K562 (cell line): ENCODE results near the gene CCDC187. TPM values are rescaled to one million over a fixed set of nuclear protein-coding genes. Genes with fewer than 3 reads are reported as not detected.

Source experiments
- ATAC-seq: fragments of 200-7000 bp; cut with Tn5 transposase; 3 replicates; pipeline ENCODE4 v1.9.1; 2020; ENCODE audit warnings: moderate library complexity
- BruUV-seq: library from RNA; stranded (reverse); fragments of 400-500 nt; replicated peaks from 2 replicates; lab custom pipeline; 2021; lab: Mats Ljungman, UMichigan
- CTCF ChIA-PET: fragments of 300-600 bp; formaldehyde crosslinking; extraction: SDS; loops from one replicate; lab custom pipeline; 2021; ENCODE audit warnings: low intra/inter-chr PET ratio; lab: Yijun Ruan, JAX
- POLR2A ChIA-PET: fragments of 300-600, 350-650 bp; sonication (Branson Sonifier 250); formaldehyde crosslinking; extraction: SDS; loops from one replicate; lab custom pipeline; 2021; ENCODE audit warnings: antibody characterized with exemption, inconsistent platforms; lab: Yijun Ruan, JAX
- DNase-seq, 4 experiments: peaks; one replicate each; pipeline versions ENCODE4 v3.0.0 to v3.0.0-alpha.2; 2011 to 2018; ENCODE audit warnings: low spot score in 3 of 4, mixed read lengths in 3 of 4; ENCODE audit errors: extremely low read depth in 1 of 4
- FAIRE-seq: peaks from 2 replicates; lab custom pipeline; 2011; peaks lifted over from hg19 to GRCh38; lab: Jason Lieb, UNC
- H2AFZ ChIP-seq: 2 replicates; pipeline ENCODE4 v1.6.0; 2011; ENCODE audit warnings: low read depth, low read length, control low read depth, inconsistent platforms
- H3K27ac ChIP-seq: fragments of 200-600 bp; 3 replicates; pipeline ENCODE4 v1.8.0; 2011; ENCODE audit warnings: low read depth, mild to moderate bottlenecking, control low read depth, inconsistent platforms, low read length, moderate library complexity, mixed read lengths; ENCODE audit errors: extremely low read depth
- H3K27me3 ChIP-seq, 2 experiments: fragments of 300-600 bp in 1 of 2; 2 replicates in 1 of 2; 3 replicates in 1 of 2; pipeline versions ENCODE4 v1.6.0 to v1.8.0; 2011; ENCODE audit warnings: inconsistent platforms in 2 of 2, low read length in 2 of 2, mild to moderate bottlenecking in 1 of 2, mixed read lengths in 1 of 2, moderate library complexity in 1 of 2; ENCODE audit not compliant: control insufficient read depth in 2 of 2, insufficient read depth in 2 of 2
- H3K36me3 ChIP-seq: fragments of 300-600 bp; 3 replicates; pipeline ENCODE4 v1.8.0; 2011; ENCODE audit warnings: mild to moderate bottlenecking, low read length, inconsistent platforms; ENCODE audit not compliant: control insufficient read depth, insufficient read depth
- H3K4me1 ChIP-seq, 2 experiments: fragments of 200-600 bp in 1 of 2; replicated peaks in 1 of 2; 2 replicates in 1 of 2; 3 replicates in 1 of 2; pipeline versions ENCODE4 v1.5.1 to v1.8.0; 2011; ENCODE audit warnings: inconsistent platforms in 2 of 2, low read length in 2 of 2, mild to moderate bottlenecking in 1 of 2, mixed read lengths in 1 of 2, moderate library complexity in 1 of 2; ENCODE audit not compliant: control insufficient read depth in 2 of 2, insufficient read depth in 2 of 2
- H3K4me2 ChIP-seq: 2 replicates; pipeline ENCODE4 v1.6.1; 2011; ENCODE audit warnings: low read length, control low read depth, inconsistent platforms, mixed read lengths; ENCODE audit not compliant: insufficient read depth
- H3K4me3 ChIP-seq: fragments of 200-600 bp; sonication (generic), shearing (Covaris generic); 2 replicates; pipeline ENCODE4 v1.5.1; 2016; ENCODE audit warnings: control low read depth, inconsistent platforms
- H3K79me2 ChIP-seq: fragments of 200-600 bp; 3 replicates; pipeline ENCODE4 v1.8.0; 2011; ENCODE audit warnings: low read length, inconsistent platforms; ENCODE audit not compliant: control insufficient read depth, insufficient read depth
- H3K9ac ChIP-seq, 2 experiments: 2 replicates each; pipeline versions ENCODE4 v1.6.0 to v1.6.1; 2011; ENCODE audit warnings: low read depth in 2 of 2, low read length in 2 of 2, control low read depth in 1 of 2, inconsistent platforms in 1 of 2, mild to moderate bottlenecking in 1 of 2, mixed read lengths in 1 of 2; ENCODE audit not compliant: insufficient read depth in 1 of 2
- H3K9me1 ChIP-seq: one replicate; pipeline ENCODE4 v1.6.0; 2011; ENCODE audit warnings: inconsistent platforms, mild to moderate bottlenecking, low read length, moderate library complexity; ENCODE audit not compliant: control insufficient read depth, insufficient read depth
- H3K9me3 ChIP-seq: replicated peaks from 2 replicates; pipeline ENCODE4 v1.5.1; 2011; ENCODE audit warnings: low read depth, low read length, inconsistent platforms; ENCODE audit not compliant: control insufficient read depth, insufficient read depth
- H4K20me1 ChIP-seq: replicated peaks from 2 replicates; pipeline ENCODE4 v1.6.1; 2011; ENCODE audit warnings: low read length, inconsistent platforms, mixed read lengths; ENCODE audit not compliant: control insufficient read depth, insufficient read depth
- CC2D1A ChIP-seq: fragments of 450-650 bp; IDR thresholded peaks from 2 replicates; pipeline ENCODE4 v1.6.1; 2017; ENCODE audit warnings: mild to moderate bottlenecking
- ERF ChIP-seq: fragments of 450-650 bp; formaldehyde crosslinking; IDR thresholded peaks from 2 replicates; pipeline ENCODE4 v1.4.0; 2020; ENCODE audit warnings: mild to moderate bottlenecking, mixed read lengths
- JUND ChIP-seq, 2 experiments: IDR thresholded peaks; 2 replicates in 1 of 2; 3 replicates in 1 of 2; pipeline ENCODE4 v1.6.1; 2011; ENCODE audit warnings: borderline replicate concordance in 2 of 2, low read depth in 2 of 2, low read length in 2 of 2, improper control_type of control experiment in 1 of 2, missing biosample characterization in 1 of 2, missing genetic modification characterization in 1 of 2, missing genetic modification reagents in 1 of 2
- KAT8 ChIP-seq: fragments of 450-650 bp; IDR thresholded peaks from 2 replicates; pipeline ENCODE4 v1.6.1; 2016; ENCODE audit warnings: low read depth, mild to moderate bottlenecking
- ZBTB7A ChIP-seq: IDR thresholded peaks from 2 replicates; pipeline ENCODE4 v1.6.1; 2011; ENCODE audit warnings: low read depth, mild to moderate bottlenecking, low read length, moderate library complexity, borderline replicate concordance; ENCODE audit not compliant: control insufficient read depth
- ZNF253 ChIP-seq: fragments of 250-450 bp; sonication (Bioruptor Pico); conservative IDR thresholded peaks from 2 replicates; pipeline ENCODE4 v1.6.1; 2021; ENCODE audit warnings: mild to moderate bottlenecking
- ZNF717 ChIP-seq: fragments of 250-450 bp; sonication (Bioruptor Pico); IDR thresholded peaks from 2 replicates; pipeline ENCODE4 v1.5.0; 2021
- WGBS: fragments of 100-300 bp; shearing (Covaris generic); methylation state at CpG from one replicate; pipeline ENCODE4 v1.1.6; 2016; ENCODE audit warnings: low coverage, mixed read lengths; ENCODE audit not compliant: insufficient coverage; ENCODE audit errors: missing lambda C conversion rate; 5-methylcytosine and 5-hydroxymethylcytosine counted together
- in situ Hi-C: fragments of 300-500 bp; cut with MboI; formaldehyde crosslinking; loops from 4 replicates; pipeline ENCODE4 v1.15.0; 2018; ENCODE audit warnings: inconsistent platforms, mixed read lengths
- intact Hi-C: fragments of 100-400 bp; cut with micrococcal nuclease; formaldehyde crosslinking; loops from 2 replicates; pipeline ENCODE4 v1.14.2; 2022
- polyA plus RNA-seq, 8 experiments: library from polyadenylated mRNA; depleted of rRNA in 4 of 8; stranded (reverse) in 5 of 8; unstranded in 3 of 8; fragments of >200 nt; fragmentation: Nextera tagmentation in 2 of 8; fragmentation: Illumina TruSeq in 1 of 8; extraction: Ambion mirVana in 2 of 8; extraction: Trizol in 1 of 8; gene quantifications; 2 replicates each; pipeline versions ENCODE4 v1.2.1 to v1.2.3, GENCODE V29; 2011 to 2014; ENCODE audit warnings: inconsistent platforms in 1 of 8, missing spikeins in 1 of 8
- total RNA-seq, 7 experiments: library from RNA; depleted of rRNA in 6 of 7; stranded (reverse); fragments of >200 nt in 6 of 7; fragmentation: Illumina TruSeq in 2 of 7; extraction: Trizol in 2 of 7; gene quantifications; 2 replicates each; pipeline versions ENCODE4 v1.2.1 to v1.2.3, GENCODE V29; 2011 to 2021; ENCODE audit warnings: low replicate concordance in 1 of 7
- TF ChIP-seq, protein P1 (sequence below): fragments of 450-650 bp; conservative IDR thresholded peaks from 2 replicates; pipeline ENCODE4 v1.6.1; 2016; ENCODE audit warnings: missing genetic modification characterization, low read depth, mild to moderate bottlenecking, control low read depth, missing compliant biosample characterization
- TF ChIP-seq, protein P2 (sequence below): fragments of 250-450 bp; sonication (Bioruptor Pico); IDR thresholded peaks from 2 replicates; pipeline ENCODE4 v1.5.0; 2021; ENCODE audit warnings: mild to moderate bottlenecking, borderline replicate concordance
- TF ChIP-seq, protein P3 (sequence below): fragments of 200-800 bp; sonication (Bioruptor generic); IDR thresholded peaks from 2 replicates; pipeline ENCODE4 v1.6.1; 2017; ENCODE audit warnings: missing genetic modification characterization, missing compliant biosample characterization
- TF ChIP-seq, protein P4 (sequence below): fragments of 450-650 bp; IDR thresholded peaks from 2 replicates; pipeline ENCODE4 v1.7.0; 2016; ENCODE audit warnings: borderline replicate concordance

CCDC187 gene
- total and polyA plus RNA-seq, 9 of the 15 experiments (the other 6 are each of a cell fraction or from before 2014, with no cell fraction given), result not detected

DNA sequence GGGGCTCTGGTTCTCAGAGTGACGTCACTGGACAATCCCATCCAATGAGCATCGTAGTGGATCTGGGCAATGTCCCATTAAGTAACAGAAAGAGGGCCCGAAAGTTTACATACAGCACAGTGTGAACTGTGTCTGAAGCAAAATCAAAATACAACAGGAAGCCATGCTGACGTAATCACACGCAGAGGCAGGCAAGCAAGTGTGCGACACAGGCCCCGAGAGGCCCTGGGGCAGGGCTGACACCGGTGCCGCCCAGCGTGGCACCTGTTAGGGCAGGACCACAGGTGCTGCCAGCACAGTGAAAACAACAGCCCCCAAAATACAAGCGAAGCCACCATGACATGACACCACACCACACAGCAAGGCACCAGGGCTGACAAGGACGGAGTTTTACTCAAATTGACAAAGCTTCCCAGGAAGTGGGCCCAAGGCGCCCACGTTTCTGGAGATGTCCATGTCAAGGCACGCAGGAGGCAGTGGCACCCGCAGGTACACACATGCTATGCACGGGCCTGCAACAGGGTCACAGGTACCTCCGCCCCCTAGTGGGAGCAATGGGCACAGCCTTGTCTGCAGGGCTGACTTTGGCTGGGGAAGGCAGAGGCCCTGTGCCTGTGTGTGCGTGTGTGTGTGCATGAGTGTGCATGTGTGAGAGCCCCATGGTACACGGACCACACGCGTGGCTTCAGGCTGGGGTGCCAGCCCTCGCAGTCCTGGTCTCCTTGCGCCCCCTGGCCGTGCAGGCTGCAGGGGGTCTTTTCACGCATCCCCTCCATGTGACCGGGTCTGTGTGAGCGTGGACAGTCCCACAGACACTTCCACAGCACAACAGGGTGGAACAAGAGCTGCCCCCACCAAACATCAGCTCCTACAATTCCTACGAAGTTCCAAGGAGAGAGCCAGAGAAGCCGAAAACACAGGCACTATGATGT lies 77.9 kb downstream of the CCDC187 start (continued):
- TF ChIP-seq, protein P1, sequence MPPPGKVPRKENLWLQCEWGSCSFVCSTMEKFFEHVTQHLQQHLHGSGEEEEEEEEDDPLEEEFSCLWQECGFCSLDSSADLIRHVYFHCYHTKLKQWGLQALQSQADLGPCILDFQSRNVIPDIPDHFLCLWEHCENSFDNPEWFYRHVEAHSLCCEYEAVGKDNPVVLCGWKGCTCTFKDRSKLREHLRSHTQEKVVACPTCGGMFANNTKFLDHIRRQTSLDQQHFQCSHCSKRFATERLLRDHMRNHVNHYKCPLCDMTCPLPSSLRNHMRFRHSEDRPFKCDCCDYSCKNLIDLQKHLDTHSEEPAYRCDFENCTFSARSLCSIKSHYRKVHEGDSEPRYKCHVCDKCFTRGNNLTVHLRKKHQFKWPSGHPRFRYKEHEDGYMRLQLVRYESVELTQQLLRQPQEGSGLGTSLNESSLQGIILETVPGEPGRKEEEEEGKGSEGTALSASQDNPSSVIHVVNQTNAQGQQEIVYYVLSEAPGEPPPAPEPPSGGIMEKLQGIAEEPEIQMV, result no peak

DNA sequence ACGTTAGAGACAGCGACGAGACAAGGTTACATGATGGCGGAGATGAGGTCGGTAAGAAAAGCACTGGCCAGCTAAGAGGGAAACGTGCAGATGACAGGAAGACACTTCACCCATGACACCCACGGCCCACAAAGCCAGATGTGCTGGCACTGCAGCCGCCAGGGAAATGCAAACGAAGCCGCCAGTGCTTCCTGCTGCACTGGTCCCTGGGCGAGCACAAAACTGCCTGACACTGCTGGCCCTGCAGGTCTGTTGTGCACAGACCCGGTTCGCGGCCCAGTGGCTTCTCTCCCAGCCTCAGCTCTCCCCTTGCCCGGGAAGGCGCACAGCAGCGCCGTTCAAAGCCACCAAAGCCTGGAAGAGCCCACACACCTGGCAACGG lies 78.5 kb downstream of the CCDC187 start:
- peaks cover 8 to 54% of the 10 kb centered on the region in 2 experiments for H3K4me1 ChIP-seq
- DNase-seq (no peak), ATAC-seq (no peak), FAIRE-seq (no peak)
- H3K4me2 ChIP-seq, result no peak overlapping the region
- H3K4me3 ChIP-seq, result no peak overlapping the region
- peaks cover 34% of the 10 kb centered on the region; the same call in 2 of the 3 replicates for H3K79me2 ChIP-seq
- H3K9me1 ChIP-seq, result peaks cover 3% of the 10 kb centered on the region
- peaks cover 61% of the 10 kb centered on the region for H3K36me3 ChIP-seq
- intact Hi-C loops (no loop called here), in situ Hi-C loops (no loop called here)
- ChIA-PET CTCF (interaction anchor here (0.6 to 1.6 kb wide), 2 partner anchors 55 to 59 kb away, joined by 3 to 9 read pairs; no protein-coding TSS in a partner anchor), POLR2A (interaction anchor here (0.6 kb wide), 1 partner anchor 12 kb away, joined by 3 read pairs; no protein-coding TSS in a partner anchor)
- H3K27me3 ChIP-seq, result no peaks in the 10 kb centered on the region
- no TSS peak for BruUV-seq
- peaks cover 24% of the 10 kb centered on the region for H4K20me1 ChIP-seq
- H3K27ac ChIP-seq, result no peak overlapping the region
- no peak overlapping the region; a peak in 1 of 4 replicates for H3K9ac ChIP-seq
- no peaks in the 10 kb centered on the region for H3K9me3 ChIP-seq
- WGBS, result 92% methylated on average over 17 of the region's 19 CpGs
- no peak overlapping the region for H2AFZ ChIP-seq
- TF ChIP-seq, protein P2, sequence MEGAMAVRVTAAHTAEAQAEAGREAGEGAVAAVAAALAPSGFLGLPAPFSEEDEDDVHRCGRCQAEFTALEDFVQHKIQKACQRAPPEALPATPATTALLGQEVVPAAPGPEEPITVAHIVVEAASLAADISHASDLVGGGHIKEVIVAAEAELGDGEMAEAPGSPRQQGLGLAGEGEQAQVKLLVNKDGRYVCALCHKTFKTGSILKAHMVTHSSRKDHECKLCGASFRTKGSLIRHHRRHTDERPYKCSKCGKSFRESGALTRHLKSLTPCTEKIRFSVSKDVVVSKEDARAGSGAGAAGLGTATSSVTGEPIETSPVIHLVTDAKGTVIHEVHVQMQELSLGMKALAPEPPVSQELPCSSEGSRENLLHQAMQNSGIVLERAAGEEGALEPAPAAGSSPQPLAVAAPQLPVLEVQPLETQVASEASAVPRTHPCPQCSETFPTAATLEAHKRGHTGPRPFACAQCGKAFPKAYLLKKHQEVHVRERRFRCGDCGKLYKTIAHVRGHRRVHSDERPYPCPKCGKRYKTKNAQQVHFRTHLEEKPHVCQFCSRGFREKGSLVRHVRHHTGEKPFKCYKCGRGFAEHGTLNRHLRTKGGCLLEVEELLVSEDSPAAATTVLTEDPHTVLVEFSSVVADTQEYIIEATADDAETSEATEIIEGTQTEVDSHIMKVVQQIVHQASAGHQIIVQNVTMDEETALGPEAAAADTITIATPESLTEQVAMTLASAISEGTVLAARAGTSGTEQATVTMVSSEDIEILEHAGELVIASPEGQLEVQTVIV (CRISPR knock-in tag), result no peak
- TF ChIP-seq, protein P3, sequence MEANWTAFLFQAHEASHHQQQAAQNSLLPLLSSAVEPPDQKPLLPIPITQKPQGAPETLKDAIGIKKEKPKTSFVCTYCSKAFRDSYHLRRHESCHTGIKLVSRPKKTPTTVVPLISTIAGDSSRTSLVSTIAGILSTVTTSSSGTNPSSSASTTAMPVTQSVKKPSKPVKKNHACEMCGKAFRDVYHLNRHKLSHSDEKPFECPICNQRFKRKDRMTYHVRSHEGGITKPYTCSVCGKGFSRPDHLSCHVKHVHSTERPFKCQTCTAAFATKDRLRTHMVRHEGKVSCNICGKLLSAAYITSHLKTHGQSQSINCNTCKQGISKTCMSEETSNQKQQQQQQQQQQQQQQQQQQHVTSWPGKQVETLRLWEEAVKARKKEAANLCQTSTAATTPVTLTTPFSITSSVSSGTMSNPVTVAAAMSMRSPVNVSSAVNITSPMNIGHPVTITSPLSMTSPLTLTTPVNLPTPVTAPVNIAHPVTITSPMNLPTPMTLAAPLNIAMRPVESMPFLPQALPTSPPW (CRISPR knock-in tag), result no peak
- no peak for TF ChIP-seq ERF (CRISPR knock-in tag)
- TF ChIP-seq JUND (IDR thresholded peaks at IDR 0.05; ENCODE audit: borderline replicate concordance, low read depth, low read length), result no peak
- TF ChIP-seq JUND (tag; IDR thresholded peaks at IDR 0.05; ENCODE audit: borderline replicate concordance, low read depth, low read length), result no peak
- no peak for TF ChIP-seq ZNF253 (CRISPR knock-in tag)
- no peak for TF ChIP-seq KAT8
- TF ChIP-seq, protein P4, sequence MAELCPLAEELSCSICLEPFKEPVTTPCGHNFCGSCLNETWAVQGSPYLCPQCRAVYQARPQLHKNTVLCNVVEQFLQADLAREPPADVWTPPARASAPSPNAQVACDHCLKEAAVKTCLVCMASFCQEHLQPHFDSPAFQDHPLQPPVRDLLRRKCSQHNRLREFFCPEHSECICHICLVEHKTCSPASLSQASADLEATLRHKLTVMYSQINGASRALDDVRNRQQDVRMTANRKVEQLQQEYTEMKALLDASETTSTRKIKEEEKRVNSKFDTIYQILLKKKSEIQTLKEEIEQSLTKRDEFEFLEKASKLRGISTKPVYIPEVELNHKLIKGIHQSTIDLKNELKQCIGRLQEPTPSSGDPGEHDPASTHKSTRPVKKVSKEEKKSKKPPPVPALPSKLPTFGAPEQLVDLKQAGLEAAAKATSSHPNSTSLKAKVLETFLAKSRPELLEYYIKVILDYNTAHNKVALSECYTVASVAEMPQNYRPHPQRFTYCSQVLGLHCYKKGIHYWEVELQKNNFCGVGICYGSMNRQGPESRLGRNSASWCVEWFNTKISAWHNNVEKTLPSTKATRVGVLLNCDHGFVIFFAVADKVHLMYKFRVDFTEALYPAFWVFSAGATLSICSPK, result no peak
- no peak for TF ChIP-seq ZNF717 (CRISPR knock-in tag)
- no peak for TF ChIP-seq CC2D1A
- TF ChIP-seq ZBTB7A, result no peak
